Fibroblast of mammary gland (primary cell): Measurements from ENCODE around the gene FAM222A.

Source experiments
- DNase-seq: peaks from one replicate; pipeline ENCODE4 v3.0.0-alpha.2; 2010; ENCODE audit warnings: low read depth
- H3K4me3 ChIP-seq: 2 replicates; pipeline ENCODE4 v1.5.1; 2011; ENCODE audit warnings: low read depth, mild to moderate bottlenecking, low read length, moderate library complexity; ENCODE audit not compliant: control insufficient read depth
- TF ChIP-seq, protein P1 (sequence below): conservative IDR thresholded peaks from 2 replicates; pipeline ENCODE4 v1.5.1; 2011; ENCODE audit warnings: low read depth, low read length, inconsistent platforms; ENCODE audit not compliant: control insufficient read depth, insufficient read depth

The FAM222A gene

DNA sequence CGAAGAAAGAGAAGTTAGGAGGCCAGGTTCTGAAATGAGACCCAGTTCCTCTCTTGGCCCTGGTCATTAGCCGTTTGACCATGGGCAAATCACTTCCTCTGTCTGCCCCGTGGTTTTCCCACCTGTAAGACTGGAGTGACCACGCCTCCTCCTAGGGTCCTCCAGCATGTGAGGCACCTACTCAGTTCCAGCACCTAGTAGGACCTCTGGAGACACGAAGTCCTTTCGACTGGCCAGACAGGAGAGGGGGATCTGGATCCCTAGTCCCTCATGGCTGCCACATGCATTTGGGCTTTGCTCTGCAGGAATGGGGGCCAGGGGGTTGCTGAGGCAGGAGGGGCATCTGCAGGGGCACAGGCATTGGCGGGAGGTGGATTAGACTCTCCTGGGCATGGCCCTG is 103.2 kb downstream of the FAM222A start:
- H3K4me3 ChIP-seq: no peak overlapping the region
- DNase-seq: no peak
- TF ChIP-seq, protein P1, sequence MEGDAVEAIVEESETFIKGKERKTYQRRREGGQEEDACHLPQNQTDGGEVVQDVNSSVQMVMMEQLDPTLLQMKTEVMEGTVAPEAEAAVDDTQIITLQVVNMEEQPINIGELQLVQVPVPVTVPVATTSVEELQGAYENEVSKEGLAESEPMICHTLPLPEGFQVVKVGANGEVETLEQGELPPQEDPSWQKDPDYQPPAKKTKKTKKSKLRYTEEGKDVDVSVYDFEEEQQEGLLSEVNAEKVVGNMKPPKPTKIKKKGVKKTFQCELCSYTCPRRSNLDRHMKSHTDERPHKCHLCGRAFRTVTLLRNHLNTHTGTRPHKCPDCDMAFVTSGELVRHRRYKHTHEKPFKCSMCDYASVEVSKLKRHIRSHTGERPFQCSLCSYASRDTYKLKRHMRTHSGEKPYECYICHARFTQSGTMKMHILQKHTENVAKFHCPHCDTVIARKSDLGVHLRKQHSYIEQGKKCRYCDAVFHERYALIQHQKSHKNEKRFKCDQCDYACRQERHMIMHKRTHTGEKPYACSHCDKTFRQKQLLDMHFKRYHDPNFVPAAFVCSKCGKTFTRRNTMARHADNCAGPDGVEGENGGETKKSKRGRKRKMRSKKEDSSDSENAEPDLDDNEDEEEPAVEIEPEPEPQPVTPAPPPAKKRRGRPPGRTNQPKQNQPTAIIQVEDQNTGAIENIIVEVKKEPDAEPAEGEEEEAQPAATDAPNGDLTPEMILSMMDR: no peak

DNA sequence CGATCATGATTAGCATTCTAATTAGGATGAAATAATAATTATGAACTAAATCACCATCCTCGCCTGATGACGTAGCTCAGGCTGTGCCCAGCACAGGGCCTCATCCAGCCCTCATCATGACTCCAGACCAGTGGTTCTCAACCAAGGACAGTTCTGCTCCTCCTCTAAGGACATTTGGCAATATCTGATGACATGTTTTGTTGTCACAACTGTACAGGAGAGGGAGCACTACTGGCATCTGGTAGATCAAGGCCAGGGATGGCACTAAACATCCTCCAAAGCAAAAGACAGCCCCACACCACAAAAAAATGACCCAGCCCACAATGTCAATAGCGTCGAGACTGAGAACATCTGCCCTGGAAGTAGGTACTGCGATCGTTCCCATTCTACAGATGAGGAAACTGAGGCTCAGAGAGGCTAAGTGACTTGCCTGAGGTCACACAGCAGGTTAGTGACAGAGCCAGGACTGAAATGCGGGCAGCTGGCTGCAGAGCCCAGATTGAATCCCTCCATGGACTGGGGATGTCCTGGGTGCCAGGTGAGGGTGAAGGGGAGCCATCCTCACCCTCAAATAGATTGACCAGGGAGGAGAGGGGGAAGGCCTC is 104.1 kb downstream of the FAM222A start:
- TF ChIP-seq, protein P1: no peak
- DNase-seq: no peak
- no peak overlapping the region for H3K4me3 ChIP-seq

DNA sequence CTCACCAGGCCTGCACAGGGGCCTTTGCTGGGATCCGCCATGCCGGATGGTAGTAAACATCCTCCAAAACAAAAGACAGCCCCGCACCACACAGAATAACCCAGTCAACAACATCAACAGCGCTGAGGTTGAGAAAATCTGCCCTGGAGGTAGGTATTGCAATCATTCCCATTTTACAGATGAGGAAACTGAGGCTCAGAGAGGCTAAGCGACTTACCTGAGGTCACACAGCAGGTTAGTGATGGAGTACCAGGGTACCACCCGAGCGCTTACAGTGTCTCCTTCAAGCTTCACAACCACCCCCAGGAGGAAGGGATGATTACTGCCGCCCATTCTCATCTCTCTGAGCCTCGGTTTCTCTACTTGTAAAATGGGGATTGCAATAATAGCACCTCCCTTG is 104.6 kb downstream of the FAM222A start:
- TF ChIP-seq, protein P1: no peak
- no peak for DNase-seq

DNA sequence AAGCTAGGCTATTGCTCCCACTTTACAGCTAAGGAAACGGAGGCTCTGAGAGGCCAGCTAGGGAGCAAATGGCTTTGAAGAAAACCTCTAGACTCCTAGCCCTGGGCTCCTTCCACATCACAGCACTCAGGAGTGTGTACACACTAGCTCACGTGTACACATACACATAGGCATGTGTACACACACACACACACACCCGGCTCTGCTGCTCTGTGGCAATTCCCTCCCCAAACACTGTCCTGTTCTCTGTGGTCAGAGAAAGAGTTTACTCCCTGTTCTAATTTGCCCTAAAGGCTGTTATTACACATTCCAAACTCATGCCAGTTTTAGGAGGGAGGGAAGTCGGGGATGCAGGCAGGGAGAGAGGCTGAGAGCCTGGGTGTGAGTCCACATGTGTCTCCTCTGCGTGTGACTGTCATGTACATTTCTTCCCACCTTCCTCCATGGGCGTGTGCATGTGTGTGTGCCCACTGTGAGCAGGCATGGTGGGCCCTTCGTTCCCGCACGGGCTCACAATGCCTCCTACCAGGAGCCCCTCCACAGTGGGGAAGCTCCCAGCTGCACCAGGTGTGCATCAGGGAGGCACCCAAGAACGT is 105.4 kb downstream of the FAM222A start:
- TF ChIP-seq, protein P1: no peak
- H3K4me3 ChIP-seq: no peak overlapping the region
- peak; percentile 26 for DNase-seq

More for the DNA sequence above, 104.6 kb downstream of the FAM222A start:
- H3K4me3 ChIP-seq: no peak overlapping the region
